ENCODE results near the gene ARHGAP24.

- TF ChIP-seq CTCF (IDR thresholded peaks at IDR 0.05) (no peak), POLR2A (IDR thresholded peaks at IDR 0.05) (no peak)
Observed at GRCh38 chr4:85803856-85804255, 328.9 kb downstream of the ARHGAP24 start.

Measured in right lobe of liver (tissue), 4 donors.